B cell (primary cell): ENCODE results near the gene MRO. TPM values are rescaled to one million over a fixed set of nuclear protein-coding genes. Genes with fewer than 3 reads are reported as not detected.

ENCODE experiments used
- ATAC-seq: fragments of 200-7000 bp; cut with Tn5 transposase; one replicate; pipeline ENCODE4 v1.10.0; 2021; ENCODE audit warnings: low read depth, mild to moderate bottlenecking, moderate number of reproducible peaks, moderate library complexity
- CTCF ChIA-PET: fragments of 350-600 bp; sonication (Branson Sonifier 250); formaldehyde crosslinking; loops from one replicate; lab custom pipeline; 2021; ENCODE audit warnings: antibody characterized with exemption, inconsistent platforms; lab: Charles Lee
- POLR2A ChIA-PET: fragments of 350-600 bp; sonication (Branson Sonifier 250); formaldehyde crosslinking; loops from one replicate; lab custom pipeline; 2021; ENCODE audit warnings: antibody characterized with exemption; lab: Charles Lee
- DNase-seq: peaks from one replicate; pipeline ENCODE4 v3.0.0; 2013
- H2AFZ ChIP-seq: 2 replicates; pipeline ENCODE4 v1.6.1; 2012; ENCODE audit warnings: mild to moderate bottlenecking, low read depth, low read length; ENCODE audit not compliant: insufficient read depth, poor library complexity, severe bottlenecking
- H3K27ac ChIP-seq, 2 donors: 1 replicate in 1 of 2; 2 replicates in 1 of 2; pipeline ENCODE4 v1.5.1; 2012 to 2013; ENCODE audit warnings: low read length in 2 of 2, mild to moderate bottlenecking in 2 of 2, moderate library complexity in 1 of 2
- H3K27me3 ChIP-seq, 4 experiments: fragments of 200-600 bp in 1 of 4; sonication (generic) in 1 of 4; replicated peaks in 1 of 4; 1 replicate in 2 of 4; 2 replicates in 2 of 4; pipeline versions ENCODE4 v1.6.1 to v1.7.0; 2013 to 2016; ENCODE audit warnings: low read length in 3 of 4, mild to moderate bottlenecking in 2 of 4, mixed read lengths in 1 of 4, moderate library complexity in 1 of 4; ENCODE audit not compliant: insufficient read depth in 4 of 4, control insufficient read depth in 3 of 4; ENCODE audit errors: control extremely low read depth in 1 of 4
- H3K36me3 ChIP-seq, 2 experiments: replicated peaks in 1 of 2; 1 replicate in 1 of 2; 2 replicates in 1 of 2; pipeline versions ENCODE4 v1.6.1 to v1.7.1; 2013; ENCODE audit warnings: low read length in 1 of 2; ENCODE audit not compliant: insufficient read depth in 2 of 2, control insufficient read depth in 1 of 2; ENCODE audit errors: control extremely low read depth in 1 of 2, extremely low read depth in 1 of 2
- H3K4me1 ChIP-seq, 2 donors: fragments of 200-600 bp in 1 of 2; sonication (generic) in 1 of 2; 1 replicate in 1 of 2; 2 replicates in 1 of 2; pipeline versions ENCODE4 v1.5.1 to v1.6.1; 2013 to 2017; ENCODE audit warnings: low read length in 2 of 2; ENCODE audit not compliant: control insufficient read depth in 2 of 2, insufficient read depth in 2 of 2
- H3K4me2 ChIP-seq: replicated peaks from 2 replicates; pipeline ENCODE3; 2012; ENCODE audit warnings: mild to moderate bottlenecking, low read depth, low read length; ENCODE audit not compliant: poor library complexity, severe bottlenecking
- H3K4me3 ChIP-seq, 5 experiments: fragments of 200-600 bp in 1 of 5; sonication (generic) in 1 of 5; 1 replicate in 3 of 5; 2 replicates in 2 of 5; pipeline versions ENCODE4 v1.5.1 to v1.7.0; 2011 to 2016; ENCODE audit warnings: low read length in 4 of 5, mild to moderate bottlenecking in 4 of 5, low read depth in 2 of 5, control low read depth in 1 of 5, moderate library complexity in 1 of 5; ENCODE audit not compliant: insufficient read depth in 1 of 5; ENCODE audit errors: control extremely low read depth in 1 of 5, extremely low read depth in 1 of 5
- H3K79me2 ChIP-seq: fragments of 200-600 bp; sonication (generic); one replicate; pipeline ENCODE4 v1.6.0; 2016; ENCODE audit warnings: low read length; ENCODE audit not compliant: control insufficient read depth, insufficient read depth
- H3K9ac ChIP-seq: fragments of 200-600 bp; sonication (generic); 2 replicates; pipeline ENCODE4 v1.6.1; 2017; ENCODE audit warnings: mild to moderate bottlenecking, low read length, moderate library complexity
- H3K9me3 ChIP-seq, 3 donors: one replicate each; pipeline versions ENCODE4 v1.6.1 to v1.7.1; 2013; ENCODE audit warnings: low read length in 2 of 3; ENCODE audit not compliant: control insufficient read depth in 2 of 3, insufficient read depth in 1 of 3; ENCODE audit errors: control extremely low read depth in 1 of 3
- H4K20me1 ChIP-seq: 2 replicates; pipeline ENCODE4 v1.6.0; 2012; ENCODE audit warnings: mild to moderate bottlenecking, low read length; ENCODE audit not compliant: insufficient read depth, control insufficient read depth, poor library complexity, severe bottlenecking
- H3K27ac Mint-ChIP-seq: one replicate; pipeline ENCODE4 v1.8.0; 2021; ENCODE audit warnings: mixed read lengths
- H3K27me3 Mint-ChIP-seq: one replicate; pipeline ENCODE4 v1.8.0; 2021; ENCODE audit warnings: mixed read lengths
- H3K4me1 Mint-ChIP-seq: one replicate; pipeline ENCODE4 v1.8.0; 2021; ENCODE audit warnings: mixed read lengths
- H3K4me3 Mint-ChIP-seq: one replicate; pipeline ENCODE4 v1.8.0; 2021; ENCODE audit warnings: mixed read lengths
- H3K9me3 Mint-ChIP-seq: one replicate; pipeline ENCODE4 v1.8.0; 2022; ENCODE audit warnings: mixed read lengths; ENCODE audit not compliant: insufficient read depth
- CTCF ChIP-seq: fragments of 200-600 bp; IDR thresholded peaks from one replicate; pipeline ENCODE4 v1.8.0; 2022; ENCODE audit warnings: antibody characterized with exemption, mild to moderate bottlenecking
- EZH2 ChIP-seq: IDR thresholded peaks from 2 replicates; pipeline ENCODE4 v1.6.1; 2012; ENCODE audit warnings: borderline replicate concordance, low read depth, mild to moderate bottlenecking, moderate library complexity, low read length; ENCODE audit not compliant: insufficient read depth, poor library complexity, severe bottlenecking
- WGBS: methylation state at CpG from one replicate; pipeline ENCODE4 v1.1.5; 2013; ENCODE audit warnings: missing lambda C conversion rate; ENCODE audit not compliant: insufficient coverage; 5-methylcytosine and 5-hydroxymethylcytosine counted together
- intact Hi-C: fragments of 100-400 bp; cut with micrococcal nuclease; formaldehyde crosslinking; loops from one replicate; pipeline ENCODE4 v1.10.0; 2022
- polyA plus RNA-seq: library from polyadenylated mRNA; depleted of rRNA; stranded (reverse); fragments of >200 nt; gene quantifications from 2 replicates; pipeline ENCODE4 v1.2.3, GENCODE V29; 2012
- total RNA-seq, 2 donors: library from RNA; stranded (reverse); fragments of 120-200 nt in 1 of 2; gene quantifications; 1 replicate in 1 of 2; 2 replicates in 1 of 2; pipeline versions ENCODE4 v1.2.3 to v1.2.4, GENCODE V29; 2013 to 2022

Gene MRO
- total and polyA plus RNA-seq, 2 donors (not counting 1 experiment from before 2014, with no cell fraction given): not detected

- intact Hi-C loops: no loop called here
- Histone ChIP-seq H3K79me2 (no peaks in the 10 kb centered on the region), H3K4me1 (no peaks in the 10 kb centered on the region), H3K27ac (no peak overlapping the region), H3K4me3 (no peak overlapping the region), H3K27me3 (peaks cover 0 to 9% (median 3%) of the 10 kb centered on the region in 4 experiments), H4K20me1 (no peaks in the 10 kb centered on the region), H3K9ac (no peak overlapping the region), H3K9me3 (no peaks in the 10 kb centered on the region), H2AFZ (no peak overlapping the region), H3K36me3 (no peaks in the 10 kb centered on the region), H3K4me2 (no peak overlapping the region)
- ATAC-seq (no peak), DNase-seq (no peak)
- CTCF ChIA-PET: no interaction called here
- H3K27ac Mint-ChIP-seq: no peak overlapping the region
- H3K27me3 Mint-ChIP-seq: peaks cover 32% of the 10 kb centered on the region
- no peak for TF ChIP-seq CTCF
- TF ChIP-seq EZH2: no peak
- H3K4me1 Mint-ChIP-seq: no peaks in the 10 kb centered on the region
- POLR2A ChIA-PET: no interaction called here
- H3K4me3 Mint-ChIP-seq: no peak overlapping the region
- 100% methylated on average over 1 of the region's 3 CpGs for WGBS
- H3K9me3 Mint-ChIP-seq: no peaks in the 10 kb centered on the region
Observed at GRCh38 chr18:50790948-50791347, 28.9 kb downstream of the MRO start.

GRCh38 chr18:50790241-50790640, 29.6 kb downstream of the MRO start:
- Histone ChIP-seq H3K36me3 (no peaks in the 10 kb centered on the region), H3K4me2 (no peak overlapping the region), H3K9ac (no peak overlapping the region), H3K9me3 (no peaks in the 10 kb centered on the region), H3K4me1 (no peaks in the 10 kb centered on the region), H4K20me1 (no peaks in the 10 kb centered on the region), H3K27me3 (peaks cover 0 to 9% (median 3%) of the 10 kb centered on the region in 4 experiments), H3K27ac (no peak overlapping the region), H2AFZ (no peak overlapping the region), H3K4me3 (no peak overlapping the region), H3K79me2 (no peaks in the 10 kb centered on the region)
- H3K27me3 Mint-ChIP-seq: peaks cover 27% of the 10 kb centered on the region
- intact Hi-C loops: no loop called here
- CTCF ChIA-PET: no interaction called here
- no peaks in the 10 kb centered on the region for H3K9me3 Mint-ChIP-seq
- TF ChIP-seq CTCF (no peak), EZH2 (no peak)
- H3K27ac Mint-ChIP-seq: no peak overlapping the region
- H3K4me1 Mint-ChIP-seq: no peaks in the 10 kb centered on the region
- POLR2A ChIA-PET: no interaction called here
- 72% methylated on average over 4 of the region's 4 CpGs for WGBS
- ATAC-seq (no peak), DNase-seq (no peak)
- no peak overlapping the region for H3K4me3 Mint-ChIP-seq
